Glomerular endothelial cell (primary cell): Measurements from ENCODE around the gene LCTL. TPM values are rescaled to one million over a fixed set of nuclear protein-coding genes. Genes with fewer than 3 reads are reported as not detected.

ENCODE experiments used
- DNase-seq: peaks from one replicate; pipeline ENCODE4 v3.0.0-alpha.2; 2011; ENCODE audit warnings: low read depth, low spot score; ENCODE audit errors: extremely low read depth
- total RNA-seq: library from RNA; depleted of rRNA; stranded (reverse); fragments of >200 nt; gene quantifications from 2 replicates; pipeline ENCODE4 v1.2.3, GENCODE V29; 2015

LCTL gene
- total RNA-seq, 1 donor from 2014 or later, result 0.06 TPM

DNA sequence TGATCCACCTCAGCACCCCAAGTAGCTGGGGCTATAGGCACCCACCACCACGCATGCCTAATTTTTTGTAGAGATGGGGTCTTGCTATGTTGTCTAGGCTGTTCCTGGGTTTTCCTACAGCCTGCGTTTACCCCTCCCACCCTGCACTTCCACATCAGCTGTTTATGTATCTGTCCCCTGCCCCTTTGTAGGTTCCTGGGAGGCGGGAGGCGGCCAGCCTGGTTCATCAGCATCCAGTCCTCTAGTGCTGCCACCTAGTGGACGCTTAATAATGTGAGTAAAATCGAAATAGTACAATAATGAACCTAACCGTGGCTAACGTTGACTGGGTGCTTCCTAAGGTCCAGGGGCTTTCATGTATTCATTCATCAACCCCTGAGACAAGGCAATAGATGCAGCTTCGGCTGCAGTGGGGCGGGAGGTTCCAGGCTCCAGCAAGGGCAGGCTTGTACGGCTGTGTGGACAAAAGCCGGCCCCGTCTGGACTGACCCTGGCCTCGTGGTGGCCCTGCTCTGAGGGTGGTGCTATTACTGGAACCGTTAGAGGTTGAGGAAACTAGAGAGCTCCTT, 1.2 kb upstream of the LCTL start:
- no peak for DNase-seq

DNA sequence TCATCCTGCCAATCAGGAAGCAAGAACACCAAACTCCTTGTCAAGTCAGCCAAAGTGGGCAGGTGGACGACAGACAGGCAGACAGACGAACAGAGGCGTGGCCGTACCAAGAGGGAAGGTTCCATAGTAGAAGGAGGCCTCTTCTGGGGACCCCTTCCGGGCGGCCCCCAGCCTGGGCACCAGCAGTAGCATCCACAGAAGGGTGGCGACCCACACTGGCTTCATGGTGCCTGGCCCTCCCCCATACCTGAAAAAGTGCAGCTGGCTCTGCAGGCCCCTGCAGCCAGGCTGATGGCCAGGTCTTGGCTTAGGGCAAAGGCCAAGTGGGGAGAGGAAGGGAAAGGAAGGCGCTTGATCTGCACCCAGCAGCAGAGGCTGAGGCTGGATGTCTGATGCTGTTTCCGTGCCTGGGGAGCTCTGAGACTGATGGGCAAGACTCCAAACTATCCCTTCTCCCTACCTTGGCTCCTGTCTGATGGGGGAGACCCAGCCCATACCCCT, 607 bp downstream of the LCTL start:
- no peak for DNase-seq

DNA sequence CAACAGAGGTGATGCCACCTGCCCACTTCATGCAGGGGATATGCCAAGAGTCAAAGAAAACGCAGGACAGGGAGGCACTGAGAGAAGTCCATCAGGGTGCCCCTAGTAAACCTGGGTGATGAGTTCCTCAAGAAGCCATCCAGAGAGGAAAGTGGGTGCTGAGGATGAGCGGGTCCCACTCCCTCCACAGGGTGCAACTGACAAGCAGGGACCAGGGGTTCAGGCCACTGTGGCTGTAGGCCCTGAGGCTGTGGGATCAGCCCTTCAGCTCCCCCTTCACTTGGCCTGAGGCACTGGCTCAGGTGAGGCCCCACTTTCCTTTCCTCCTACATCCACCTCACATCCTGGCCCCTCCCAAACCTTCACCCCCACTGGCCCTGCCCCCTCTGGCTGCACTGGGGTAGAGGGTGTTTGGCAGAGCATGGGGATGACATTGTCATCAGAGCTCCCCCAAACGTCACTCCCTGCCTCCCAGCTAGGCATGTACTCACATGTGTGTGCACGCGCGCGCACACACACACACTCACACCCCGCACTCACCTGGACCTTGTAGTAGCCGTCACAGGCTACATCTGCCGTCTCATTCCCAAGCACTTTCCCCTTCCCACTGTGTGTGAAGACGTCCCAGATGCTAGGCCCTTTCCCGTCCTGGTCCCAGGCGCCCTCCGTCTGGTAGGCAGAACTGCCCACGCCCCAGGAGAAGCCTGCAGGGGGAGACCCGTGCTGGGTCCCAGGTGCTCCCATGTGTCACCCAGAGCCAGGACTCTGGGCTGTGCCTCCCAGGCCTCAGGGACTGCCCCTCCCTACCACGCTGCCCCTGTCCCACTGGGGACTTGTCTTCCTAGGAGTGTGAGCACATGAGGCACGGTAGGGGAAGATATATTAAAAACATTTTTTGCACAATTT, 1.4 kb downstream of the LCTL start:
- no peak for DNase-seq

DNA sequence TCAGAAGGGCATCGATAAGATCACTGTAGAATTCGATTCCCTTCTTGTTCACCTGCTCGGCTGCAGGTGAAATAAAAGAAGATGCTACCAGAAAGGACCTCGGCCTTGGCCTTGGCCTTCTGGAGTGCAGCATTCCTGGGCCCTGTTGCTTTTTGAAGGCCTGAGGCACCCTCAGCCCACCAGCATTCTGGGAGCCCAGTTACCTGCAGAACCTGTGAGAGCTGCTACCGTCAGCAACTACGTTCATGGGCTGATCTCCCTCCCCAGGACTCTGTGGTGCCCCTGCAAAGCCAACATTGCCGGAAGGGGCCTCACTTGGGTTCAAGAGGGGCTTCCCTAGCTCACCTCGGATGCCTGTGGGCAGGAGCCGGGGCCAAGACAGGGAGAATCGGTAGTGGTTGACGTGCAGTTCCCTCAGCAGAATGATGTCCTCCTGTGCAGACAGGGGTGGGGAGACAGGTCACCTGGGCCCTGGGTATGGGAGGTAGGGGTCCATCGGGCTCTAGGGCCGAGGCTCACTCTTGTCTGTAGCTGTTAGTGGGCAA, 2.2 kb downstream of the LCTL start:
- DNase-seq, result no peak

DNA sequence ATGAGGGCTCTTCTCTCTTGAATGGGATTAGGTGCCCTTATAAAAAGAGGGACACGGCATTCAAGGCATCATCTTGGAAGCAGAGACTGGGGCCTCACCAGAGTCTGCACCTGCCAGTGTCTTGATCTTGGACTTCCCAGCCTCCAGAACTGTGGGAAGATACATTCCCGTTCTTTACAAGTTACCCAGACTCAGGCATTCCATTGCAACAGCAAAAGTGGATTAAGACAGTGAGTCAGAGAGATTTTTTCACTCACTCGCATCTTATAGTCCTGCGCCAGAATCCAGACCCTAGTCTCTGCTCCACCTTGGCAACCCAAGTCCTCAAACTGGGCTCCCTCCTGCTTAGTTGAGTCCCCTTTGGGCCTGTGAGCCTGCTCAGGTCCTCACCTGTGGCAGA, 2.7 kb downstream of the LCTL start:
- DNase-seq, result no peak

DNA sequence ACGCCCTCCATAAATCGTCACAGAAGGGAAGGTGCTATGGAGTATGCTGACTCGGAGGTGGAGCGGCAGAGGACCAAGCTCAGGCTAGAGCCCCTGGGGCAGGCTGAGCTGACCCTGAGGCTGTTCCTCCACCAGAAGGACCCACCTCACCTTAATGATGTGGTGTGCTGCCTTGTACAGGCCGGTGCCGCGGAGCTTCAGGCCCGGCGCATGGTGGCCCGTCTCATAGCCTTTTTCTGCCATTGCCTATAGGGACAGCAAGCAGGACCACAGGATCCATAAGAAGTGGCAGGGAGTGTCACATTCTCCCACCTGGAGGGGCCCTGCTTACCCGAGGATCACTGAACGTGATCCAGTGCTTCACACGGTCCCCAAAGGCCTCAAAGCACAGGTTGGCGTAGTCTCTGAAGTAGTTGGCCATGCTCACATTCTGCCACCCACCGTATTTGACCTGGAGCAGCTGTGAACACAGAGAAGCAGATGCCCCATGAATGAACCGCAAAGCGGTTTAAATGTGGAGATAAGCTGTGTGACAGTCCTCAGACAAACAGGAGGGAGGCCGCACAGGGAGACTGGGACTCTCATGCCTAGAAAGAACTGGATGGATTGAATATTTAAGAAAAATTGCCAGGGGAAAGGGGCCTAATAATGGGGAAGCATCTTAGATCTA, 4.8 kb downstream of the LCTL start:
- no peak for DNase-seq

DNA sequence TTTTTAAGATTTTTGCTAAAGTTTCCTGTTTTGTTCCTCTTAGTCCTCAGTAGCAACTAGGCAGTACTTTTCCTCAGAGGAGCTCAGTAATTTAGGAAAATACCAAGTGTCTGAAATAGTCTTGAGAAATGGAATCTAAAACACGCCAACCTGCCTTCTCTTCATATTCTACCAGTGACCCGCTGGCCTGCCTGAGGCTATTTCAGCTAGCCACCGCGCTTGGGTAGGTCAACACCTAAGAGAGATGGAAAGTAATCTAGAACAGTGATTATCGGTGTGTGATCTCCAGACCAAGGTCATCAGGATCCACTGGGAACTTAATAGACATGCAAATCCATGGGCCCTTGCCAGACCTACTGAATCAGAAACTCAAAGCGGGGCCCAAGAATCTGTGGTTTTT, 7.5 kb downstream of the LCTL start:
- no peak for DNase-seq

DNA sequence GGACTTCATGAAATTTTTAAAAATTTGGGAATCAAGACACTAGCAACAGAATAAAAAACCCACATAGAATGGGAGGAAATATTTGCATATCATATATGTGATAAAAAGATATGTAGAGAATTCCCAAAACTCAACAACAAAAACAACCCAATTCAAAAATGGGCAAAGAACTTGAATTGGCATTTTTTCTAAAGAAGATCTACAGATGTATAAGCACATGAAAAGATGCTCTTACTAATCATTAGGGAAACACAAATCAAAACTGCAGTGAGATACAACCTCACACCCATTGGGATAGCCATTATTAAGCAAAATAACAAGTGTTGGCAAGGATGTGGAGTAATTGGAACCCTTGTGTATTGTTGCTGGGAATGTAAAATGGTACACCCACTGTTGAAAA, 10.1 kb downstream of the LCTL start:
- DNase-seq, result no peak

DNA sequence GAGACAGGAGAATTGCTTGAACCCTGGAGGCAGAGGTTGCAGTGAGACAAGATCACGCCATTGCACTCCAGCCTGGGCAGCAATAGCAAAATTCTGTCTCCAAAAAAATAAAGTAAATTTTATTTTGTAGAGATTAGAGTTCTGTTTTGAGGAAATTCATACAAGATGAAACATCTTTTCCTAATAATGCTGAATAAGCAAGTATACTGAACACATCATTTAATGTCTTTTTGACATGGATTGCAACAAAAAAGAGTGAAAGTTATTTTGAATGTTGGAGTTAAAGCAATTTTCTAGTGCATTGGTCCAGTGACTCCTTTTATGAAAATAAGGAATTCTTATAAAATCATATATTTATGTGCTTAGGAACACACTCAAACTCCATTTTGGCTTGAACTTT, 20.5 kb downstream of the LCTL start:
- DNase-seq, result no peak

DNA sequence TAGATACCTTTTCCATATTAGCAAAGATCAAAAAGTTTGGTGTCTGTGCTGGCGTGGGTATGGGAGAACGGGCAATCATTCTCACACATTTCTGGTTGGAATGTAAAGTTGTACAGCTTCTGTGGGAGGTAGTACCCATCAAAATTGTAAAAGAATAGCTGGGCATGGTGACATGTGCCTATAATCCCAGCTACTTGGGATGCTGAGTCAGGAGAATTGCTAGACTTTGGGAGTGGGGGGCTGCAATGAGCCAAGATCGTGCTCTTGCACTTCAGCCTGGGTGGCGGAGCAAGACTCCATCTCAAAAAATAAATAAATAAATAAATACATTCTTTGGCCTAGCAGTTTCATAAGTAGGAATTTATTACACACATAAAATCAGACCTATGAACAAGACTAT, 22.9 kb downstream of the LCTL start:
- no peak for DNase-seq

DNA sequence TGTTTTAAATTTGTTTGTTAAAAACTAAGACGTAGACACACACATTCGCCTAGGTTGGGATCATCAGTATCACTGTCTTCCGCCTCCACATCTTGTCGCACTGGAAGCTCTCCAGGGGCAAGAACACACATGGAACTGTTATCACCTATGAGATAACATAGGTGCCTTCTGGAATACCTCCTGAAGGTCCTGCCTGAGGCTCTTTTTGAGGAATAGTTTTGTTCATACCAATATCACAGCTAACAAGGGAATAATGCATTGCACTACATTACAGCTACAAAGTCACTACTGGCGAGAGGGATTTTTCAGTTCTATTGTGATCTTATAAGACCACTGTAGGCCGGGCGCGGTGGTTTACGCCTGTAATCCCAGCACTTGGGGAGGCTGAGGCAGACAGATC, 30.7 kb downstream of the LCTL start:
- no peak for DNase-seq

DNA sequence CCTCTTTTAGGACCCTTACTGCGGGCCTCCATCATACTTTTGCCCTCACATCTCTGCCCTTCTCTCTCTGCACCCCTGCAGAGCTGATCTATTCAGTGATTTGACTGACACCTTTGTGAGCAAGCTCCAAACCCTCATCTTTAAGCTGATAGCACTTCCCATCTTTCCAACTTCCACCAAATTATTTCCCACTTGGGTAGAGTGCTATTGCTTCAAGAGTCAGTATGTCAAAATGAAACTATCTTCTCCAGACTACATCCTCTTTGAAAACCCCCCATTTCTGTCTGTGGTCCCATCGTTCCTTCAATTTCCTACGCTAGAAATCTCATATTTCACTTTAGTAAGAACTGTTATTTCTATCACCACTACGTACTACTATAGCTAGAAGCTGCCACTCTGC, 41.0 kb downstream of the LCTL start:
- DNase-seq, result no peak

DNA sequence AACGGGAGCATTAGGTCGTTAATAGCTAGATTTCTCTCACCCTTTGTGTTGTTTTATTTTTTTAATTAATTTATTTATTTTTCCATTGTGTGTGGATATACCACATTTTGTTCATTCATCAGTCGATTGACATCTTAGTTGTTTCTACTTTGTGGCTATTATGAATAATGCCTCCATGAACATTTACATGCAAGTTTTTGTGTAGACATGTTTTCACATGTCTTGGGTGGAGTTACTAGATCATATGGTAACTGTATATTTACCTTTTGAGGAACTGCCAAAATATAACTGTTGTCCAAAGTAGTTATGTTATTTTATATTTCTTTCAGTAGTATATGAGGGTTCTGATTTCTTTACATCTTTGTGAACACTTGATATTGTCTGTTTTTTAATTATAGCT, 41.9 kb downstream of the LCTL start:
- DNase-seq, result no peak

DNA sequence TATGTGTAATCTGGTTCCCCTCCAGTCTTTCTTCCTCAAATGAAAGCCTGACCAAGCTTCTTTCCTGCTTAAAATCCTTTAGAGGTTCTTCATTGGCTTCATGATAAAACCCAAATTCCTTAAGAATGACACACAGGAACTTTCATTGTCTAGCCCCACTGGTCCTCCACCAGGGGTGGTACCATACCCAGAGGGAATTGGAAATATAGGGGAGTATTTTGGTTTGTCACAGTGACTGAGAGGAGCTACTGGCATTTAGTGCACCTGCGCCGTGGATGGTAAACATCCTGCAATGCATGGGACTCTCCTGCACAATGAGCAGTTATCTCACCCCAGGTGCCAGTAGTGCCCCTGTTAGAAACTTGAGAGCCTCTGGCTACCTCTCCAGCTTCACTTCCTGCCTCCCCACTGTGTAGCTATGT, 49.9 kb downstream of the LCTL start:
- no peak for DNase-seq

DNA sequence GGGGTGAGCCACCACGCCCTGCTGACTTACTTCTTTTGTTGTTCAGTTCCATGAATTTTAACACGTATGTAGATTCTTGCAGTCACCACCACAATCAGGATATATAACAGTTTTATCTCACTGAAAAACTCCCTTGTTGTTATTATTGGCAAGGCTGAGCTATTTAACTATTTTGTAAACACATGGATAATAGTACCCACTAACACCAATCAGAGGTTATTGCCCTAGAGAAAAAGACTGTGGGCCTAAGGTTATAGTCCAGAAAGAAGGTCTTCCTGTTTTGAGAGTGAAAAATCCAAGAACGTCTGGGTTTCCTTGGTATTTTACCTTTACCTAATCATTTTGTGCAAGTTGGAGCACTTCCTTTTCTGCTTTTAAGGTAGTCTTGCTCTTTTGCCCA, 51.2 kb downstream of the LCTL start:
- DNase-seq, result no peak

DNA sequence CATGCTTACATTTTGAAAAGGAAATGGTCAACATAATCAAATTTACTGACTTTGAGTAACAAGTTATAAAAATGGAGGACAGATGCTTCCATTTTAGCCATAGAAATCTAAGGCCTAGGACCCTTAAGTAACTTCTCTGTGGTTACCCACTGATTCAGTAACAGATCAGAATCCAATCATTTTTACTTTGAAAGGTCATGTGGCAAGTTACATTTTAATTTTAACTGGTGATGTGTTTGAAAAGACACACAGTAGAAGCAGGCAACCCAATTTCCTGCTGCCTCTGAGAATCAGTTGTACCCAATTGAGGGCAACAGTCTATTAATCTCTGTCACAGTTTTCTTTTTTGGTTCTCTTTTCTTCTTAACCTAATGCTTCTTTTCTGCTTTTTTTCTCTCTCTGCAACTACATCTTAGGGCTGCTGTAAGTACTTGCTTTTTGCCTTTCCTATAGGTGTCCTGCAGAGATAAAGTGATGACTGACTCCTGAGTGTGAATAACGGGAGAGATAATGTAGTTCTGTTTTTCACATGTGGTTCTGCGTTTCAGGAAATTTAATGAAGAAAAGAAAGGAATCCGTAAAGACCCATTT, 57.4 kb downstream of the LCTL start:
- no peak for DNase-seq

DNA sequence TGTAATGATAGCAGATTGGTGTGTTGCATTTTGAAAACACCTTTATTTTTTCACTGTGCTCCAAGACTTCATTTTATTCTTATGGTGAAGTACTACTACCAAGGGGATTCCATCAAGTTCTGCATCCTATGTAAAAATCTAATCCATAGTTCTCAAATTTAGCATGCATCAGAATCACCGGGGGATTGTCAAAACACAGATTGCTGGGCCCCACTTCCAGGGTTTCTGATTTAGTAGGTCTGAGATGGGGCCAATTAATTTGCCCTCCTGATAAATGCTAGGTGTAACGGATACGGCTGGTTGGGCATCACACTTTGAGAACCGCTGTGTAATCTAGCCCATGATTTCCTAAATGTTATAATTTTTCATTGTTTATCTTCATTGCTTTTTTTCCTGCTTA, 60.0 kb downstream of the LCTL start:
- no peak for DNase-seq

DNA sequence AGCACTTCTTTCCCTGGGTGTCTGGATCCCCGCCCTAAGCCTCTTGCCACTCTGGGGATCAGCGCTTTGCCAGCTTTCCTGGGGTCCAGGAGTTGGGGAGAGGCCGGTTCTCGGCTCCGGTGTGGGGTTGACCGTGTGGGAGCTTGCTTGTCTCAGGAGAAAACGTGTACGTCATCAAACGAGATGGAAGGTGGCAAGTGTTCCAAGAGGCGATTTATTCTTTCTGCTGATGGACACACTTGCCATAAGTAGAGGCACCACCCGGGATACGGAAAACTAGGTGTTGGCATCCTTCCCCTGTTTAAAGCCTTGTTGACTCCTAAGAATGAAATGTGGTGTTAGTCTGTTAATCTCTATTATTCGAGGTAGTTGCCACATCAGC, 60.4 kb downstream of the LCTL start:
- DNase-seq, result no peak

DNA sequence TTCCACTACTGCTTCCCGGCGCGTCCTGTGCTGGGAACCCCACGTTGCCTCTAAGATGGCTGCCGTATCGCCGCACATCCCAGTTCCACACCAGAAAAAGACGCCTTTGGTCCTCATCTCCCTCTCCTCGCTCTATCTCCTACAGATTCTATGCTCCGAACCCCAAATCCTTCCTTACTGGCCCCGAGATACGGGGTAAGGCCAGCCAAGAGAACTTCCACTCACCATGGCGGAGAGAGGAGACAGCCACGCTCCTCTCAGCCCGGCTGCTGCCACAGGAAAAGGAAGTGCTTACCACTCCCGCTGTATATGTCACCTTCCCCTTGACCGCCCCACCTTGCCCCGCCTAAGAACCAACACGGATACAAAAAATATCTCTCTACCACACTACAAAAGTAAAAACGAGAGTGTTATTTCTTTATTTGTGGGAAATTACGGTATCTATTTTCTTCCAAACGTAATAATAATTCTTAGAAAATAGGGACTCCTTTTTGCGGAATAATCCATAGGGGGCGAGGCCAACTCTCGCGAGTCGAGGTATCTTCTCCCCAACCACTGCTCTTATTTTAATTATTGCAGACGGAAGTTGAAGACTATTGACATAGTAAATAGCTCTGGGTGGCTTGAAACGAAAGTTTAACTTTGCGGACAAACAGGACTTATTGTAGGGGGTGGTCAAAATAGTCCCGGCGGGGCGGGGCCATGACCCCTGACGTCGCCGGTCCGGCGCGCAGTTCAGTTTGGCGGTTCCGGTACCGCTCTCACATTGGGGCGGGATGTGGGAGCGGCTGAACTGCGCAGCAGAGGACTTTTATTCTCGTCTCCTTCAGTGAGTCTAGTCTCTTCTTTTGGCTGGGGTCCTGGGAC, 61.0 kb downstream of the LCTL start, which contains the start of the genes RPL4 and ZWILCH:
Gene RPL4 (minus strand): TSS at position 293 of the 867 bp plus-strand sequence. CDS start 65 bp downstream, at position 228.
Gene ZWILCH (plus strand): TSS at position 764 of the 867 bp plus-strand sequence. CDS start 13 bp downstream, at position 777.
- DNase-seq, result peak; percentile 76
